ENCODE data around the gene FOXL1.
"Not testable (repeated sequence)": the region's sequence is repeated elsewhere in the genome, so short reads cannot be mapped to it uniquely, and the experiment has no call there.

Gene FOXL1

DNA sequence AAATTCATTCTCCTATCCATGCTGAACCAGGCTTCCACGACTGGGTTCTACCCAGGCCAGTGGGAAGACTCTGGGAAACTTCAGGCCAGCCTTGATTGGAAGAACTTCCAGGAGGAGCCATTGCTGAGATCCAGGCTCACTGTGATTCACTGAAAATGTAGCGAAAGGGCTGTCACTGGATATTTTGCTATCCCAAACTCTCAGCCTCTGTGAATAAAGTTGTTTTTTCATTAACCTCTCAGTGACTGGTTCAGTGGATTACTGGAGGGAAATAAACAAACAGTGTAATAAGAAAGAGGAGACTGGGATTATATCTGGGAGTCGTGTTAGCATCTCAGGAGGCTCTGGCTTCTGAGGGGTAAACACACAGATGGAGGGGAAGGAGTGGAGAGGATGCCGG is 3.1 kb downstream of the FOXL1 start:
- DNase-seq = no peak

GRCh38 chr16:86584071-86584685 is 5.8 kb downstream of the FOXL1 start:
- no peak for DNase-seq

DNA sequence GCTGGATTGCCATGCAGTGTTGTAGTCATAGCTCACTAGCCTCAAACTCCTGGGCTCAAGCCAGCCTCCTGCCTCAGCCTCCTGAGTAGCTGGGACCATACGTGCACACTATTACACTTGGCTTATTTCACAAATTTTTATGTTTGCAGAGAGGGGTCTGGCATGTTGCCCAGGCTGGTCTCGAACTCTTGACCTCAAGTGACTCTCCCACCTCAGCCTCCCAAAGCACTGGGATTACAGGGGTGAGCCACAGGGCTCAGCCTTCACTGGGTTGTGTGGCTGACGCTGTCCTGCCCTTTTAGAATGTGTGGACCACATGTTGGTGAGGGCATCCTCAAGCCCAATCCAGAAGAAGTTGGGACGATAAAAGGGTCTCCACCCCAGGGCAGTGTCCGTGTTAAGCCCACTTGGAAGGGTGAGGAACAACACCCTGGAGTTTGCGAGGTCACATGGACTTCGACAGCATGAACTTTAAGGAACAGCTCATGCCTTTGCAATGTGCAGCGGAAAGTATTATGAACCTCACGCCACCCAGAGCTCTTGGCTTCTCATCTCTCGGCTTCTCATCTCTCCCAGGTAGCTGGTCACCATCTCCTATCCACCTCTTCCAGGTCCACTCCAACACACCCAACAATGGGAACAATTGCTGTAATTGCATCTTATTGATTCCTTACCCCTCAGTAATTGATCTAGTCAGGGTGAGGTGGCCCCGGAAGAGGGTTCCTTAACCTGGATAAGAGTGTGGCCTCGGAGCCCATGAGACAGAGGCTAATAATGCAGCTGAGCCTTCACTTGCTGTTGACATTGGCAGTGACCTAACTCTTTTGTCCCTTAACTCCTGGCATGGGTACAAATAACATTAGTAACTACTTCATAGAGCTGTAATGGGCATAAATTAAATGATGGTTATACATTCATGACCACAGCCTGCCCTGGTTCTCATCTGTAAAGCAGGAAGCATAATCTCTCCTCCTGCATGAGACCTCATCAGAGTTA is 6.7 kb downstream of the FOXL1 start:
- no peak for DNase-seq

GRCh38 chr16:86585821-86586611 is 7.7 kb downstream of the FOXL1 start:
- no peak for DNase-seq

DNA sequence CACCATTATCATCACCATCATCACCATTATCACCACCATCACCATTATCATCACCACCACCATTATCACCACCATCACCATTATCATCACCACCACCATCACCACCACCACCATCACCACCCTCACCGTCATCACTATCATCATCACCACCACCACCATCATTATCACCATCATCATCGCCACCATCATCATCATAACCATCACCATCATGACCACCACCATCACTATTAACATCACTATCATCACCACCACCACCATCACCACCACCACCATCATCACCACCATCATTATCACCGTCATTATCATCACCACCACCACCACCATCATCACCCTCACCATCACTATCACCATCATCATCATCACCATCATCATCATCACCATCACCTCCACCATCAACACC is 9.1 kb downstream of the FOXL1 start:
- no peak for DNase-seq

DNA sequence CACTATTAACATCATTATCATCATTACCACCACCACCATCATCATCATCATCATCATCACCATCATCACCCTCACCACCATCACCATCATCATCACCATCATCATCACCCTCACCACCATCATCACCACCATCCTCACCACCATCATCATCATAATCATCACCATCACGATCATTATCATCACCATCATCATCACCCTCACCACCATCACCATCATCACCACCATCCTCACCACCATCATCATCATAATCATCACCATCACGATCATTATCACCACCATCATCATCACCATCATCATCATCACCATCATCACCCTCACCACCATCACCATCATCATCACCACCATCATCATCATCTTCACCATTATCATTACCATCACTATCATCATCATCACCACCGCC is 9.6 kb downstream of the FOXL1 start:
- not testable (repeated sequence) for DNase-seq

- no peak for DNase-seq
Measured at GRCh38 chr16:86590501-86591144, 12.3 kb downstream of the FOXL1 start.

GRCh38 chr16:86591270-86591669 is 12.9 kb downstream of the FOXL1 start:
- DNase-seq = no peak

DNA sequence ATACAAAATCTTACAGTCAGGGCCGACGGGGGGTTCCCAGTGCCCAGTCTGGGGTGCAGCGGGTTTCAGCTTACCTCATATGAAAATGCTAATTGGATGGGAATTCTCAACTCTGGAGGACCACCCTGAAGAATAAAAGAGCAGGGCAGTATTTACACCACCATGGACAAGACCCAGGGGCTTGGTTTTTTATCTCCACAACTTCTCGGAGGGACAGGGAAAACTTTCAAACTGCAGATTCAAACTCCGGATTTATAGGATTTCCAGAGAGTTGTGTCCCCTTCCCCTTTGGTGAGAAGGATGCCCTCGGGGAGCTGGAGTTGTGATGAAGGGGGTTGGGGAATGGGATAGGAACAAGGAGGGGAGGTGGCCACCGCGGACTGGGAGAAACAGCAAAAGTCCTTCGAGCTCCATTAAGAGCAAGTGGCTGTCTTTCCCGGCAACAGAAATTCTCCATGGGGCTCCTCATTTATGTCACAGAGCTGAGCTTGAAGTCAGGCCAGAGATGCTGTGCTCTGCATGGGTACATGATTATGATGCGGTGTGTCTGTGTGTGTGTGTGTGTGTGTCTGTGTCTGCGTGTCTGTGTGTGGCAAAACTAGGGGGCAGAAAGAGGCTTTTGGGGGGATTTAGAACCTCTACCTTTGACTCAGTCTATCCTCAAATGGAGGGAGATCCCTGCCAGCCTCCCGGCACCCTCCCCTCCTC is 15.7 kb downstream of the FOXL1 start:
- DNase-seq = no peak

DNA sequence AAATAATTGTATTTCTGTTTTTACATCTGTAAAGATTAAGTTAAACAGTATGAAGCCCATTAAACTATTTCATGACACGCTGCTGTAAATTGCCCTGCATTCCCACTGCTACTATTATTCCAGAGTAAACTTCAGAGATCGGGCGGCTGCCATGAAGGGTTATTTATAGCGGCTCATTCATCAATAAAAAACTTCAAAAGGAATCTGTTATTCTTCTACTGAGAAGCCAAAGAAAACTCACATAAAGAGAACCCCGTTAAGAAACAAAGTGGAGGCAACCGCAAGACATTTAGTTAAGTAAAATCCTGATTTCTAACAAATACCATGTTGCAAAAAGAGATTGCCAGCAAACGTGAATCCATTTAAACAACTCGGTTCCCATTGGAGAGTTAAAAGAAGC is 16.4 kb downstream of the FOXL1 start:
- DNase-seq = no peak

- no peak for DNase-seq
Measured at GRCh38 chr16:86595983-86596605, 17.7 kb downstream of the FOXL1 start.

- DNase-seq = no peak
Measured at GRCh38 chr16:86597126-86597879, 19.0 kb downstream of the FOXL1 start.

DNA sequence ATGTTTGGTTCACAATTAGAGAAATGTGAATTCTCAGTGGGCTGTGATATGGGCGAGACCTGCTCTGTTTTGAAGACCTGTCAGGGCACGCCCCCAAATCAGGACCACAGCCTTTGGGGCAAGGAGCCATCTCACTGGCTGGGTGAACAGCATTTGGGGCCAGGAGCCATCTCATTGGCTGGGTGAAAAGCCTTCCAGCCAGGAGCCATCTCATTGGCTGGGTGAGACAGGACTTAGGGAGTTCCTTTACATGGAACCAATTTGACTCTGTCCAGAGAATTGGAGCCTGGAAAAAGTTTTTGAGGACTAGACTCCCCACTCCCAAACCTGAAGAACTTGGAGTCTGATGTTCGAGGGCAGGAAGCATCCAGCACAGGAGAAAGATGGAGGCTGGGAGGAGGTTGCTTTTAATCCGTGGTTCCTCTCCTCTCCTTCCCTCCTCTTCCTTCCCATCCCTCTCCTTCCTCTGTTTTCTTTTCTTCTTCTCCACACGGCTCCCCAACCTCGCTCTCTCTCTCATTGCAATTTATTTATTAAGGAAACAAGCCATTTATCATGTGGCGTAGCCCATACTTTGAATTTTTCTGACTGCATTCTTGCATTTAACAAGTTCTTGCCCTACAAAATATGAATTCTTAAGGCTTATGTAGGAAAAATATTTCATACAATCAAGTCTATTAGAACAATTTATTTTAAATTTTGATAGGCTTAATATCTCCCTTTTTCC is 19.7 kb downstream of the FOXL1 start:
- no peak for DNase-seq

GRCh38 chr16:86598607-86599565 is 20.5 kb downstream of the FOXL1 start:
- DNase-seq = no peak

GRCh38 chr16:86601356-86601755 is 23.0 kb downstream of the FOXL1 start:
- DNase-seq = no peak

DNA sequence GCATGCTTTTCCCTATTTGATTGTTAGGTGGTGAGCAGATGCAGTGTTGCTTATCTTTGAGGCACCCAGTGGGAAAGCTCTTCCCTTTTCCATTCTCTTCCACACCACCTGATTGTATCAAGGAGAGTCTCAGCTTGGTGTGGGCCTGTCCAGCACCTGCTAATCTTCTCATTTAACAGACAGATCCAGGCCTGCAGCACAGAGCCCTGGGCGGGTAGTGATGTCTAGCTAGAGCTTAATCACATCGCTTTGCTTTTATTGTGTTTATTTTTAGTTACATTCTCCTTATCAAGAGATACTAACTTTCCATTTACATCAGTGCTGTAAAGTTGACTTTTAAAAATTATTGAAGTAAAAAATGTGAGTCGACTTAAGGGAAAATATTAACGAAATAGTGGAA is 24.2 kb downstream of the FOXL1 start:
- DNase-seq = no peak

DNA sequence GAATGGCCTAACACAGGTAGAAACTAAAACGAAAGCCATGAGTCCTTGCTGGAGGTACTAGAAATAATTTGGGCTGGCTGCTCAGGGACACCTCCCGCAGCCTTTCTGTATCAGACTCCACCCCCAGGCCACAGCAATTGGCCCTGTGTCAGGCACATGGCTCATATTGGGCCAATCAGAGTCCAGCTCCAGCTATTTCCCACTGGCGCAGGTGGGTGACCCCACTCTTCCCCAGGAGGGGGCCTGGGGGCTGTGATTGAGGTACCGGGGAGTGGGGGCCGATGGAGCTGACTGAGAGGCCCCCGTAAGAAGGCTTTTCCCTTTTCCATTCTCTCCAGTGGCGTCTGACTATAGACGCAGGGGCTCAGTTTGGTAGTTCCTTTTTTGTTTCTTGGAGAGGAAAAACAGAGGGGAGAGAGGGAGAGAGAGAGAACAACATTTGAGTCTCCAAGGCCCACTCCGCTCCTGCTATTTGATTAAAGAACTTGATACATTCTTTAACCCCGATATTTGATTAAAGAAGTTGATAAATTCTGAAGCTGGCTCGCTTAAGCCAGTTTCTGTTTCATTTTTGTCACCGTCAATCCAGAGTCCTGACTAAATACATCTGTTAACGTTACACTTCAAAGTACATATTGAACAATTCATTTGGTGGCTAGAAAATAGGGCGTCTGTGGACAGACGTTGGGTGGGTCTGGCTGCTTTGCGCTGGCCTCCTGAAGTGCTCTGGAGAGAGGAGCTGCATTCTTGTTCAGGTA is 26.3 kb downstream of the FOXL1 start:
- DNase-seq = no peak

DNA sequence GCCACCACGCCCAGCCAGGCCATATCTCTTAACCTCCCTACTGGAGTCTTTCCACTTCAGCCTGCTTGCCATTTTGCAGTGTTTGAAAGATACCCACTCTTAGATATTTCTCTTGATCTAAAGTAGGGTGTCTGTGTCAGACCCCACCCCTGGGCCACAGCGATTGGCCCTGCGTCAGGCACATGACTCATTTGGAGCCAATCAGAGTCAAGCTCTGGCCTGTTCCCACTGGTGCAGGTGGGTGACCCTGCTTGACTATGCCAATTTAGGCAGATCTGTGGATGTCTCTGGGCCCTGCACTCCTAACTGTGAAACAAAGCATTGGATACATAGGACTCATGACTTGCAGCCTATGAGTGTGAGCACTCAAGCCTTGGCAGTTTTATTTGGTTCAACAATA is 27.6 kb downstream of the FOXL1 start:
- no peak for DNase-seq

Measured in KG1 (cell line).